Measurements from ENCODE around the gene TPX2.
"Not testable (repeated sequence)": the region's sequence is repeated elsewhere in the genome, so short reads cannot be mapped to it uniquely, and the experiment has no call there.

Gene TPX2

DNA sequence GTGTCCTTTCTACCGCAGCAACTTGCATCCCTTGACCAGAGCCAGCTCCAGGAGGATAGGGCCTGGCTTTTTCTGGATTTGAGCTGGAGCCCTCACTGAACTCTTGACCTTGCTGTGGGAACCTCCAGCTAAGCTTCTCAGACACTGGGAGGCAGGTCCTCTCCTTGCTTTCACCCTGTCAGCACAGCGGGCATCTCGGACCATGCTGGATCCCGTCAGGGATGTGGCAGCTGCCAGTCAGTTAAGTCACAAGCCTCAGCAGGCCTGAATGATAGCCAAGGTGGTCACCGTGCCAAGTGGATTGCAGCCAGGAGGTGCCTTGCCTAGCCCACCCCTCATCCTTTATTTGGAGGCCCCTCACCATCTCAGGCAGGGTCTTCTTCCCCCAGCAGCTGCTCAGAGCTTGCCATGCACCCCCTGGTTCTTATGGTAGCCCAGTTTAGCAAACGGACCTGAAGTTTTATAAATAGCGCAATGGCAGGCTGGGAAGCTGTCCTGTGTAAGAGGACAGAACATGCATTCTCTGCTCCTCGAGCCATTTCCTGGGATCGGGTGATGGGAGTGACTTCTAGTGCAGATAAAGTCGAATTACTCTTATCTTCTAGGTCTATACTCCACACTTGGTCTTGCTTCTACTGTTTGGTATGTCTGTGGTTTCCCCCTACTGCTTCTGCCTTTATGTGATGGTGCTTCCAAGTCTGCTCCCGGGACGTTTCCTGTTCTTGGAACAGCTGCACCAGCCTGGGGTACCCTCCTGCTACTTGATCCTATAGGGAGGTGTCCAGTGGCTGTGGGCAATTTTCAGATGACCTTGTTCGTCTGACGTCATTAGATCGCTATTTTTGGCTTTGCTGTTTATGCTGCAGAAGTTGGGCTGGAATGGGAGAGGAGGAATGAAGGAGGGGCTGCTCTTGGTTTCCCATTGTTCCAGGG is 73.0 kb downstream of the TPX2 start:
- peak; percentile 85 for DNase-seq (ENCODE audit: low spot score)

DNA sequence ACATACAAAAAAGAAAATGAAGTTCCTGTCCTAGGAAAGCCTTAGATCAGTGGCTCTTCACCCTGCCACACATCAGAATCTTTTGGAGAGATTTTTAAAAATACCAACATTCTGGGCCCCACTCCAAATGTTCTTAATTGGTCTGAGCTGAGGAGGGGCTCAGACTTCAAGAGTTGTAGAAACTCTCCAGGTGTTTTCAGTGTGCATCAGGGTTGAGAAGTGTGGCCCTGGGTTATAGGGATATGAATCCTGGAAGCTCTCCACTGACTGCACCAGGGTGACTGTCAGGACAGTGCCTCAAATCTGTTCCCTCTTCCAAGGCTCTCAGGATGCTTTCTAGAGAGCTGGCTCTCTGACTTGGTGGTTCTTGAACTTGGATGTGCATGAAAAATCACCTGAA is 74.5 kb downstream of the TPX2 start:
- DNase-seq (ENCODE audit: low spot score) = no peak

DNA sequence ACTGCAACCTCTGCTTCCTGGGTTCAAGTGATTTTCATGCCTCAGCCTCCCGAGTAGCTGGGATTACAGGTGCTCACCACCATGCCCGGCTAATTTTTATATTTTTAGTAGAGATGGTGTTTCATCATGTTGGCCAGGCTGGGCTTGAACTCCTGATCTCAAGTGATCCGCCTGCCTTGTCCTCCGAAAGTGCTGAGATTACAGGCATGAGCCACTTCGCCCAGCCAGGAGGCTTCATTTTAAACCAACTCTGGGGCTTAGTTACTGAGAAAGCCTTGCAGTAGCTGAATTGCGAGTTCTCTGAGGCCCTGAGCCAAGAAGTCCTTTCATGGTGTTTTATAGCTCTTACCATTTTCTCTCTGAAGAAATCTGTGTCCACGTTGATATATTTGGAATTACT is 75.1 kb downstream of the TPX2 start:
- DNase-seq (ENCODE audit: low spot score) = not testable (repeated sequence)

DNA sequence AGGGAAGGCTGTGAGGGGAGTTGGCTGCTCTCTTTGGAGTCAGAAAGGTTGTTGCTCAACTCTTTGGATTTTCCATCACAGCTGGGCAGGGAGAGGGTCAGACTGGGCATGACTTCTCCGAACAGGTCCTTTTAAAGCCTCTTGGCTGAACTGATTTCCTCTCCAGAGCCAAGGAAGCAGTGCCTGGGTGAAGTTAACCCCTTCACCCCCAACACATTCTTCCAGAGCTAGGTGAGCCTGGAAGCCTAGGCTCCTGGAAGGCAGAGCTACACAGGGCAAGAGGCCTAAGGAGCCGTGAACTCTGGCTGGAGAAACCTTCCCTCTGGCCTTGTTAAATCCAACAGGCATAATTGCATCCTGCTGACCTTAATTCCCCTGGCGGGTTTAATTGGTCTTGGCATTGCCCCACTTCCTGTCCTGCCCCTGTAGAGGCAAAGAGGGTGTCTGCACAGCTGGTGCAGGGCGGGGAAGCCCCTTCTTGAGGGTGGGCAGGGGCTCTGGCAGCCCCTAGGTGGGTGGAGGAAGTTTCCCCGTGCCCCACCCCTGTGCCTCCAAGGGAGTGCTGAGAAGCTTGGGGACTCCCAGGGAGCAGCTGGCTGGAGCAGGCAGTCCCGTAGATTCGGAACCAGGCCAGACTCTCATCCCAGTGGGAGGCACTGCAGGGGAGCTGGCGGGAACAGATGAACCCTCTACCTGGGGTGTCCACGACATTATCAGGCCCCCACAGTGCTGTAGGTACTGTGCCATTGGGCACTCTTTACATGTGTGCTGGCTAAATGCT is 76.5 kb downstream of the TPX2 start:
- no peak for DNase-seq (ENCODE audit: low spot score)

DNA sequence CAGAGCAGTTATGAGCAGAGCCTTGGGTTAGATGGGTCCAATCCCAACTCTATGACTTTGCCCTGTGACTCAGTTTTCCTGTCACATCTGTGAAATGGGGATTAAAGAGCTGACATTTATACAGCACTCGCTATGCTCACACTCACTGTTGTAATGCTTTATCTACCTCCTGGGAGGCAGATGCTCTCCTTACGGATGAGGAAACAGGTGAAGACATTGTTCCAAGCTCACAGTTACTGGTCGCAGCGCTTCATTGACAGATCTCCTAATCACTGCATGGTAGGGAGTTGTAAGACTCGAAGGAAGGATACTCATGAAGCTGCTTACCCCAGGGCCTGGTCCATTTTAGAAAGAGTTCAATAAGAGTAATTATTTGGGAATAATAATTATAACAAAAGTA is 77.1 kb downstream of the TPX2 start:
- DNase-seq (ENCODE audit: low spot score) = no peak

DNA sequence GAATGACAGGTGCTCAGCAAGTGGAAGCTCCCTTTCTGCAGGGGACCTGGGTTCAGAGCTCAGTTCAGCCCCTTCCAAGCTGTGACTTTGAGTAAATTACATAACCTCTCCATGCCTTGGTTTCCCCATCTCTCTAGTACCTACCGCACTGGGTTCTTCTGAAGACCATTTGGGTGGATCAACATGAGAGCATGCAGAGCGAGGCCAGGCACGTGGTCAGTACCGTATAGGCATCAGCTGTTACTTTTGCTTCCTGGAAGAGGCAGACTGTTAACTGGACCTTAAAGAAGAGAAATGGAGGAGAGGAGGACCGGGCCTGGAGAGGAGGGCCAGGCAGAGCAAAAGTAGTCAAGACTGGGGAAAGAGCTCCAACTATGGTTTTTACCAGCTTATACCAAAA is 78.4 kb downstream of the TPX2 start:
- no peak for DNase-seq (ENCODE audit: low spot score)

DNA sequence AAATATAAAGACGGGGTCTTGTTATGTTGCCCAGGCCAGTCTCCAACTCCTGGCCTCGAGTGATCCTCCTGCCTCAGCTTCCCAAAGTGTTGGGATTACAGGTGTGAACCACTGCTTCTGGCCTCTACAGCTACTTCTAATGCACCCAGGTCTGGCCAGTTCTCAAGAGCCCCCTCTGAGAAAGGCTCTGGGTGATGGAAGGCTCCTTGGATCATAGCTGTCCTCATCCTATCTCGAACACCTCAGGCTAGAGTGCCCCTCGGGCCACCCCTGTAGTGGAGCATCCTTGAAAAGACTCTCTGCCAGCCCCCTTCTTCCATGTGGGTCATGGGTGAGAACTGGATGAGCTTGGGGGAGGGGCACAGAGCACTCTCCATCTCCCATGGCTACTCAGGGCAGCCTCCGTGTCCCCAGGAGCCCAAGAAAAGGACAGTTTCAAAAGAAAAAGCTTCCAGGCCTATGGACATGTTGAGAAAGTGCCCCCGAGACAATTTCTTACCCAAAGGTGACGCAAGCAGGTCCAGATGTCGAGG is 79.4 kb downstream of the TPX2 start:
- no peak for DNase-seq (ENCODE audit: low spot score)

DNA sequence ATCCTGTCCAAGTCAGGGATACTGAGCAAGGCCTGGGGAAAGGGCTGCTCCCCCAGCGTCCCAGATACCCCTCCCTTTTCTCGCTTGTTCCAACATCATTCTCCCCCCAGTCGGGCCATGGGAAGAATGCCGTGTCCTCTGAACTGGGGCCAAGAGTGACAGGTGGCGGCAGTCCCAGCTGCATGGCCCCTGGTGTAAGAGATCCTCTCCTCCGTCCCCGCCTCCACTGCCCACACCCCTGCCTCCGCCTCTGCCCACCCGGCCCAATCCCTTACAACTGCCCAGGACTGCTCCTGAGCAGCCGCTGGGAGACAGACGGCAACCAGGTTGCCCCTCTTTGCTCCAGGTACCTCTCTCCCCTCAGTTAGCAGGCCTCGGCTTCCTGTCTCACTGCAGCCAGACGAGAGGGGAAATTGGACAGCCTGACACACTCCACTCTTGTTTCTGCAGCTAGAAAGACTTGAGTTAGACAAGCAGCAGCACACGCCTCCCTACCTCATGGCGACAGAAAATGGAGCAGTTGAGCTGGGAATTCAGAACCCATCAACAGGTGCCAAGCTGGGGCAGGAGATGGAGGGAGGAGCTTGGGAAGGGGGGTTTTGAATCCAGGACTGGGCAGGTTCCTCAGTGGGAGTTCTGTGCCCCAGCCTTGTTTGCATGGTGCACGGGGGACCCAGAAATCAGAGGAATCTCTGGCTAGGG is 80.1 kb downstream of the TPX2 start, which contains the start of gene MYLK2:
Gene MYLK2 (plus strand): TSS at position 274 of the 702 bp plus-strand sequence. CDS start 225 bp downstream, at position 499.
- DNase-seq (ENCODE audit: low spot score) = no peak

DNA sequence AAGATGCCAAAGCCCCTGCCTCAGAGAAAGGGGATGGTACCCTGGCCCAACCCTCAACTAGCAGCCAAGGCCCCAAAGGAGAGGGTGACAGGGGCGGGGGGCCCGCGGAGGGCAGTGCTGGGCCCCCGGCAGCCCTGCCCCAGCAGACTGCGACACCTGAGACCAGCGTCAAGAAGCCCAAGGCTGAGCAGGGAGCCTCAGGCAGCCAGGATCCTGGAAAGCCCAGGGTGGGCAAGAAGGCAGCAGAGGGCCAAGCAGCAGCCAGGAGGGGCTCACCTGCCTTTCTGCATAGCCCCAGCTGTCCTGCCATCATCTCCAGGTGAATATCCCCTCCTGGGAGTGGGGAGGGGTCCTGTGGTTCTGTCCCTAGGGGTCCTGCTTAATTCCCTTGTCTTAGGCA is 81.1 kb downstream of the TPX2 start:
- no peak for DNase-seq (ENCODE audit: low spot score)

DNA sequence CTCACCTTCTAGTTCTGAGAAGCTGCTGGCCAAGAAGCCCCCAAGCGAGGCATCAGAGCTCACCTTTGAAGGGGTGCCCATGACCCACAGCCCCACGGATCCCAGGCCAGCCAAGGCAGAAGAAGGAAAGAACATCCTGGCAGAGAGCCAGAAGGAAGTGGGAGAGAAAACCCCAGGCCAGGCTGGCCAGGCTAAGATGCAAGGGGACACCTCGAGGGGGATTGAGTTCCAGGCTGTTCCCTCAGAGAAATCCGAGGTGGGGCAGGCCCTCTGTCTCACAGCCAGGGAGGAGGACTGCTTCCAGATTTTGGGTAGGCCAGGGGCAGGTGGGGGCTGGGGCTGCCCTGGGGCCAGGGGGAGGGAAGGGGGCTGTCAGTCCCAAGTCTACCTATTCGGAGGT is 82.3 kb downstream of the TPX2 start:
- no peak for DNase-seq (ENCODE audit: low spot score)

DNA sequence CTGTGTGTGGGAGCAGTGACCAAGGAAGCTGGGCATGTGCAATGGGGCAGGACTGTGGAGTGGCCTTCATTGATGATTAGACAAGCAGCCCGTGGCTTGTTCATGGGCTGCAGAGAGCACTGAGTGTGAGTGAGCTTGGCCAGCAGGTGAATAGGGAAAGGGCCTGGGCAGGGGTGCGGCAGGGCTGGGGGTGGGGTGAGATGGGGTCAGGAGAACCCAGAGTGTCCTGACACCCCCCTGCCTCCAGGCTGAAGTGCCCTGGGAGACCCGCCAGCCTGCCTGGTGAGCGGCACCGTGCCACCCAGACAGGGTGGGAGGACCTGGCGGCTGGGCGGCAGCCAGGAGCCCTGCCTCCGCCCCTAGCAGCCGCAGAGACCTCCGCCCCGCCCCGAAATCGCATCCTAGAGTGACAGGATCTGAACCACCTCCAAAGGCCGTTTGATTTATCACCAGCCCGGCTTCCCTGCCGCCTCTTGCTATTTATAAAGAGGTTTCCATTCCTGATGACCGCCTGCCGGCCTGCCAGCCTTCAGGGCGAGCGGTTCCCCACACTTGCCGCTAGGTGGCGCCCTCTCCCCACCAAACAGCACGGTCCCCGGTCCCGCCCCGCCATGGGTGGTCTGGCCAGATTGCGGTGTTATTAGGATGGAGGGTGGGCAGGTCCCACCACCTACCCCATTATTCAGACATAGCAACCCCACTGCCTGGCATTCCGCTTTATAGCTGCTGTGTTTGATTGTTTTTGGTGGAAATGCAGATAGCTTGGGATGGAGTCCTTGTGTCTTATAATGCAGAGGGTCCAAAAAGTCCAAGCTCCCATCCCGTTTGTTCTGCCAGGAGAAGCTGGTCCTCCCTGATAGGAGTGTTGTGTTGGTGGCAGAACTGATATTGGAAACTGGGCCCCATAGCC is 83.6 kb downstream of the TPX2 start:
- peak; percentile 86 for DNase-seq (ENCODE audit: low spot score)

DNA sequence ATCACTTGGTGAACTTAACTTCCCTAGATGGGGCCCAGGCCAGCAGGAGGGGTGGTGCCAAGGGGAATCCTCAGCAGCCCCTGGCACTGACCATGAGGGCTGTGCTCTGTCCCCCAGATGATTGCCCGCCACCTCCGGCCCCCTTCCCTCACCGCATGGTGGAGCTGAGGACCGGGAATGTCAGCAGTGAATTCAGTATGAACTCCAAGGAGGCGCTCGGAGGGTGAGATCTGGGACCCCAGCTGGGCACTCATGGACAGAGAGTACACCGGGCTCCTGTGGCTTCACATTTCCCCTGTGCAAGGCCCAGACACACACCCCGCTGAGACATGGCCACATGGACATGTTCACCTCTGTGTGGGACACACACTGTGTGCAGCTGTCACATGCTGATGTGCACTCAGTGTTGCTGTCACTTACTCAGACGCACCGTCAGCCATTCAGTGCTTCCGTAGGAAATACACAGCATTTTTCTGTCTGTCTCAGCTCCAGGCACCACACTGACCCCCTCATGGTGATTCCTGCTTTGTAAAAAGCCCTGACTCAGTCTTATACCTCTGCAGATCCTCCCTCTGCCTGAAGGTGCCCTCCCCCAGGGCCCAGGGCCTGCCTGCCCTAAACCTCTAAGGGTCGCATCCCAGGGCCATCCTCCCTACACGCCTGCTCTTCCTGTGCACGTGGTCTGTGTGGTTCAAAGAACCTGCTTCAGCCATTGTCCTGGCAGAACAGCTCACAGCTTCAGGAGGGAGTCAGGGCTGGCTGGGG is 84.5 kb downstream of the TPX2 start:
- no peak for DNase-seq (ENCODE audit: low spot score)

DNA sequence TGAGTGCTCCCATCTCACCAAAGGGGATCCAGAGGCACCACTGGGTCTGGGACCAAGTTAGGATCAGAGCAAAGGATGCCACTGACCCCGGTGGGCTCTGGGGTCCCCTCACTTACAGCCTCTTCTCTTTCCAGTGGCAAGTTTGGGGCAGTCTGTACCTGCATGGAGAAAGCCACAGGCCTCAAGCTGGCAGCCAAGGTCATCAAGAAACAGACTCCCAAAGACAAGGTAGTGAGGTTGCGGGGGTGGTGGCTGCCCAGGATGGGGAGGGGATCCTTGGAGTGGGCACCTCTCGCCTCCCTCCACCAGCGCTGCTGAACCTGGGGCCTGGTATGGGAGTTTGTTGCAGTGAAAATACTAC is 85.0 kb downstream of the TPX2 start:
- DNase-seq (ENCODE audit: low spot score) = no peak

DNA sequence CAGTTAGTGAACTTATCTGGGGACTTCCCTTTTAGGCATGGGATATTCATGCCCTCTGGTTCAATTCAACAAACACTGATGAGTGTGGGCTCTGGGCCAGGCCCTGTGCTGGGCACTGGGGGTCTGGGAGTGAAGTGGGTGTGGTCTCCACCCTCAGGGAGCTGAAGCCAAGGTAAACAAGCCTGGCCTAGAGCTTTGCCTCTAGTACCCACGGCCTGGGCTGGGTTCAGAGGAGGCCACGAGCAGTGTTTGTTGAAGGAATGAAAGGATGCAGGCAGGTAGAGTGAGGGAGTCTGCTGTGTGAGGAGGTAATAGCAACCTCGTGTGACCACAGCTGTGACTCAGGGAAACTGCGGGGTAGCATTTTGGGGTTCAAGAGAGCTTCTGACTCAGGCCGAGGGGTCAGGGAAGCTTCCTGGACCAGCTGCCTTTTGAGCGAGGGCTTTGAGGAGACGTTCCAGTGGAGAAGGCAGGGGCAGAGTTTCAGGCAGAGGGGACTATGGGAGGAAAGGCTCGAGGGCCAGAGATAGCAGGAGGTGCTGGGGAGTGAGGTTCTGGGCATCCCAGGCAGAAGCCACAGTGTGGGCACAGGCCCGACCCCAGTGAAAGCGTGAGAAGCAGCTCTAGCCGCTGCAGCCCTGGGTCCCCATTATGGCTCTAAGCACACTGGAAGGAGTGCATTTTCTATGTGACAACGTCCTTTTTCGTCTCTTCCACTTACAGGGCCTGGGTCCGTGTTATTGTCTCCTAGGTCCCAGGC is 85.6 kb downstream of the TPX2 start:
- no peak for DNase-seq (ENCODE audit: low spot score)

DNA sequence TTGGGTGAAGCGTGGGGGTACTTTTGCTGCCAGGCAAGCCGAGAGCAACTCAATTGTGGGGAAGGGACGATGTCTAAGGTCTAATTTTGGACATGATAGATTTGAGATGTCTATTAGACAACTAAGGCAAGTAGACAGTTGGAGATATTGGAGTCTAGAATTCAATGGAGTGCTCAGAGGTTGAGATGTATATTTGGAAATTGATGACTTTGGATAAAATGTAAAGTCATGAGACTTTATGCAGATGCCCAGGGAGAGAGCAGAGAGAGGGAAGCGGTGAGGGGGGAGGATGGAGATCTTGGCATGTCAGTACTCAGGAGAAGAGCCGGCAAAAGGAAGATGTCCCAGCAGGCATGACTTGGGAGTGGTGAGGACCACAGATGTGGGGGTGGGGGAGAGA is 87.0 kb downstream of the TPX2 start:
- no peak for DNase-seq (ENCODE audit: low spot score)

DNA sequence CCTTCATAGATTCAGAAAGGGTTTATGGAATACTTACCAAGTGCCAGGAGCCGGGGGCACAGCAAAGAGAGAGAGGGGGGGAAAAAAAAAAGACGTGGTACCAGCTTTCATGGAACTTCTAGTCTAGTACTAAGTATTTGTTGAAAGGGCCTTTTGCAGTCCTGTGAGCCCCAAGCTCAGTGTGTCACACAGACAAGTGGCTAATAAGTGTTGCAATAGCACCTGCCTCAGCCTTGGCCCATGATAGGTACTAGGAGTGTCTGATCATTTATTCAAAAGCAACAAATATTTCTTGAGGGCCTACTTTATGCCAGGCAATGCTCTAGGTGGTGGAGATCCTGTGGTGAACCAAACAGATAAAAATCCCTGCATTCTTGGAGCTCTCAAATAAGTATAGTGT is 88.0 kb downstream of the TPX2 start:
- DNase-seq (ENCODE audit: low spot score) = no peak

DNA sequence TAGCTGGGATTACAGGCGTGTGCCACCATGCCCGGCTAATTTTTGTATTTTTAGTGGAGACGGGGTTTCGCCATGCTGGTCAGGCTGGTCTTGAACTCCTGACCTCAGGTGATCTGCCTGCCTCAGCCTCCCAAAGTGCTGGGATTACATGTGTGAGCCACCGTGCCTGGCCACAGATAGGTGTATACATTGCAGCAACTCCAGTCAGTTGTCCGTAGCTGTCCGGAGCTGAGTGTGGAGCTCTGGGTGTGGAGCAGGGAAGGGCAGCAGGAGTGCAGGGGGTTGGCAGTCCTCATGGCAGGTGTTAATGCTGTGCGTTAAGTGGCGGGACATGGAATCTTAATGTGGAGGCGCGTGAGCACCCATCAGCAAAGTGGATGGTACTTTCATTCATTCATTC is 88.9 kb downstream of the TPX2 start:
- not testable (repeated sequence) for DNase-seq (ENCODE audit: low spot score)

DNA sequence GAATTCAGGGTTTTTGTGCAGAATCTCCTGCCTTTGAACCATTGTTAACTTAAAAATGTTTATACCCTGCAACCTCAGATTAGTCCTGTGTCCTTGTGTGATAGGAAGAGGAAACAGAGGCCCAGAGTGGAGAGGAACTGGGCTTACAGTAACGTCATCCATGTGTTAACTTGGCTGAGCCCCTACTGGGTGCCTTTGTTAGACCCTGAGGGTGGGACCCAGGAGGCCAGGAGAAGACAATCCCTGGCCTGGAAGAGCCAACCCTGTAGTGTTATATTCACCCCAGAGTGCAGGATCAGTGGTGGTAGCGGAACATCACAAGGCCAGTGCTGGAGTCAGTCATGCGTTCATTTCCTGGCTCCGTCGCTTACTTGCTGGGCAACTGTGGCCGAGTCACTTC is 90.6 kb downstream of the TPX2 start:
- DNase-seq (ENCODE audit: low spot score) = no peak

DNA sequence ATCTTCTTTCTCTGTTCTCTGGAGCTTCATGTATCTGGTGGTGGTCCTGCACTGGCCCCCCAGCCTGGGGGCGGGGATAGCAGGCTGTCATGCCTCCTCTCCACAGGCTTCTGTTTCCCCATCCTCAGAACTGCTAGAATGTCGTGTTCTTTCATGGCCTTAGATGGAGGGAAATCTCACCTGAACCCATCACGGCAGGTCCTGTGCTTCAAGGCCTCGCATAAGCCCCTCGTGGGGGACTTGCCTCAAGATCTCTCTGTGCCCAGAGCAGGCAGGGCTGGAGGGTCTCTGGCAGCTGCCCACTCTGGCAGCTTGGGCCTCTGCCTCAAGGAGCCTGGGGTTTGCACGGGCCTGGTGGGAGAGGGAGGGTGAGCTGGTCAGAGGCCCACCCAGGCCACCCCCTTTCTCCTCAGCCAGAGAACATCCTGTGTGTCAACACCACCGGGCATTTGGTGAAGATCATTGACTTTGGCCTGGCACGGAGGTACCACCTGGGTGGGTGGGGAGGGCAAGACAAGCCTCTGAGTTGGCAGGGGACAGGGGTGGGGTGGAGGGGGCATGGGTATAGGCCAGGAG is 91.4 kb downstream of the TPX2 start:
- DNase-seq (ENCODE audit: low spot score) = no peak

Measured in hepatic stellate cell (primary cell).